Erythroblast (primary cell): ENCODE results near the gene SPINK9.

Experiments
- GATA1 ChIP-seq: IDR thresholded peaks from 2 replicates; pipeline ENCODE4 v1.6.1; 2011; ENCODE audit warnings: low read depth, mild to moderate bottlenecking, control low read depth, low read length, moderate library complexity
- POLR2A ChIP-seq: IDR thresholded peaks from 2 replicates; pipeline ENCODE4 v1.6.1; 2011; ENCODE audit warnings: mild to moderate bottlenecking, low read length

DNA sequence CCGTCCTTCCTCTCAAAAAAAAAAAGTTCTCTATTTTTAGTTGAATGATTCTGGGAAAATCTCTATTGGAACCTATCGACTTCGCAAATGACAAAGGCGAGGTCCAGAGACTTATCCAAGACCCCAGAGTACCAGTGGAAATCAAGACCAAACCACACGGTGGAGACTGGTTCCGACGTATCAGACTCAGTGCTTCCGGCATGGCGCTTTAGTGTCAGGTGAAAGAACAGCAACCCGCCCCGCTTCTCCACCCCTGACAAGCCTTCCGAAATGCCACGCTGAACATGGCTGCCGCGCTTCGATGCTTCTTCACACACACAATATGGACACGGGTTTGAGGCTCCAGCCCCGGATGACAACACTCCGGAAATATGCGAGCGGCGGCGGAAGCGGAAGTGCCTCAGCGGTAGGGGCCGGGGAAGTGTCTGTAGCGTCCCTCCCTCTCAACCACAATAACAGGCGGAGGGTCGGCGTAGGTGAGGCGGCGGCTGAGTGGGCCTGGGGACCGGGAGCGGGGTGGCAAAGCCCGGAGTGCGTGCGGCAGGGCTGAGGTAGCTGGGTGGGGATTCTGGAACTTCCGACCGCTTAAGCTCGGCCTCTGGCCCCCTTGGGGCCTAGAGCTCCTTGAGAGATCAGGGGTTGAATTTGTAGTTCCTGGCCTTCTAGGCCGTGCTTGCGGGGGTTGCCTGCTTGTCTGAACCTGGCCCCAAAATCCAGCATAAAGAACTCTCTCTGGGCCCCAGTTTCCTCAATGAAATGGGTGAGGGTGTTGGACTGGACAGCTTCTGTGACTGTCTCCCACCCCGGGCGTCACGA is 48.4 kb downstream of the SPINK9 start, which contains the start of gene FBXO38:
- TF ChIP-seq POLR2A = peak; percentile 89
- TF ChIP-seq GATA1 = no peak
